Small intestine (tissue), 7 donors: Measurements from ENCODE around the gene HSPH1. TPM values are rescaled to one million over a fixed set of nuclear protein-coding genes. Genes with fewer than 3 reads are reported as not detected.
A peak's percentile ranks its signal among the peaks of the same experiment; 100 is the strongest.
"Not testable (repeated sequence)": the region's sequence is repeated elsewhere in the genome, so short reads cannot be mapped to it uniquely, and the experiment has no call there.

Source experiments
- DNase-seq, 2 donors: peaks; one replicate each; pipeline versions ENCODE4 v3.0.0 to v3.0.0-alpha.2; 2013
- FAIRE-seq: peaks from 2 replicates; lab custom pipeline; 2012; peaks lifted over from hg19 to GRCh38; lab: Jason Lieb, UNC
- H3K27ac ChIP-seq, 3 donors: one replicate each; pipeline ENCODE4 v1.5.1; 2013; ENCODE audit warnings: low read length in 2 of 3, mild to moderate bottlenecking in 2 of 3, control low read depth in 1 of 3, inconsistent platforms in 1 of 3, low read depth in 1 of 3, moderate library complexity in 1 of 3
- H3K27me3 ChIP-seq, 3 donors: one replicate each; pipeline ENCODE4 v1.6.1; 2013; ENCODE audit warnings: low read length in 3 of 3, inconsistent platforms in 1 of 3; ENCODE audit not compliant: control insufficient read depth in 3 of 3, insufficient read depth in 3 of 3
- H3K36me3 ChIP-seq, 3 donors: one replicate each; pipeline ENCODE4 v1.6.1; 2013; ENCODE audit warnings: low read length in 3 of 3, inconsistent platforms in 1 of 3, low read depth in 1 of 3, mild to moderate bottlenecking in 1 of 3, moderate library complexity in 1 of 3; ENCODE audit not compliant: control insufficient read depth in 3 of 3, insufficient read depth in 2 of 3
- H3K4me1 ChIP-seq, 3 donors: one replicate each; pipeline ENCODE4 v1.6.1; 2013; ENCODE audit warnings: low read length in 2 of 3, inconsistent platforms in 1 of 3, low read depth in 1 of 3, mild to moderate bottlenecking in 1 of 3, moderate library complexity in 1 of 3; ENCODE audit not compliant: control insufficient read depth in 3 of 3, insufficient read depth in 2 of 3
- H3K4me3 ChIP-seq, 3 donors: one replicate each; pipeline ENCODE4 v1.5.1; 2013; ENCODE audit warnings: low read length in 3 of 3, control low read depth in 1 of 3, inconsistent platforms in 1 of 3, low read depth in 1 of 3, mild to moderate bottlenecking in 1 of 3, moderate library complexity in 1 of 3
- H3K9me3 ChIP-seq, 2 donors: one replicate each; pipeline ENCODE4 v1.6.1; 2013; ENCODE audit warnings: low read depth in 1 of 2, low read length in 1 of 2; ENCODE audit not compliant: control insufficient read depth in 2 of 2, insufficient read depth in 1 of 2
- WGBS, 3 donors: extraction: QIAGEN DNeasy Blood & Tissue Kit; methylation state at CpG; one replicate each; pipeline ENCODE4 v1.1.7; 2013; 5-methylcytosine and 5-hydroxymethylcytosine counted together
- polyA plus RNA-seq, 4 donors: library from polyadenylated mRNA; stranded (reverse) in 3 of 4; unstranded in 1 of 4; fragments of 200-250 nt in 3 of 4; fragments of 120-200 nt in 1 of 4; gene quantifications; one replicate each; pipeline versions ENCODE4 v1.2.1 to v1.2.3, GENCODE V29; 2013
- donor health status: healthy with polysubstance abuse.
- donor health status: control.
- donor health status: control.
- donor health status: Bipolar disorder and iron deficiency.
- donor health status: healthy.

Gene HSPH1
- polyA plus RNA-seq, 4 donors, result 8.5 to 61.4 (median 17.3) TPM

DNA sequence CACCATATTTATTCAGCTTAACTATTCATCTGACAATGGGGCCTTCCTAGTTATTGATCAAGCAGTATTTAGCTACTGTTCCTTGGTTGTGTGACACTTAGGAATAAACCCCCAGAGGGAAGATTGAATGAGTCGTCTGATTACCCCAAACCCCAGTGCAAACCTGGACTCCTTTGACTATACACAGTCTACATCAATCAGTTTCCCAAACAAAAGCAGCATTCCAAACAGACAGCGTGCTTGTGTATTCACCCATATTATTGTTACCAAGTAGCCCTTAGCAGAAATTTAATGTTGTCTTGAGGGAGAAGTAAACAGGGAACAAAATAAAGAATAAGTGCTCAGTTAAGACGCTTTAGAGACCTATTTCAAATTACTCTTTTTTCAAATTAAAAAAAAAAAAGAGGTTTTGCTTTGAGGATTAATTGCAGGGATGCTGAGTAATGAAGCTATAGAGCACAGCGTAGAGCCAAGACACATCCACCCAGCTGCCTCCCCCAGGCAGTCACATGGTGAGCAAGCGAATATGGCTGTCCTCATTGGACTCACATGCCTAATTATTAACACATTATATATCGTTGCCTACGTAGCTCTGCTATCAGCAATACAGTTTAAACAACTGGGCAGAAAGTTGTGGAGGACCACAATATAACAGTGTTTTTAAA lies 23.4 kb upstream of the HSPH1 start:
- Histone ChIP-seq H3K27me3 (no peaks in the 10 kb centered on the region), H3K4me1 (no peaks in the 10 kb centered on the region), H3K9me3 (peaks cover 0 to 5% of the 10 kb centered on the region in 2 donors), H3K36me3 (no peaks in the 10 kb centered on the region), H3K27ac (no peak overlapping the region), H3K4me3 (no peak overlapping the region)
- WGBS, 3 donors, result 51 to 61% (median 60%) methylated on average over 7 of the region's 7 CpGs
- FAIRE-seq, result no peak
- DNase-seq, result peak in 1 of 2 donors; percentile 44

DNA sequence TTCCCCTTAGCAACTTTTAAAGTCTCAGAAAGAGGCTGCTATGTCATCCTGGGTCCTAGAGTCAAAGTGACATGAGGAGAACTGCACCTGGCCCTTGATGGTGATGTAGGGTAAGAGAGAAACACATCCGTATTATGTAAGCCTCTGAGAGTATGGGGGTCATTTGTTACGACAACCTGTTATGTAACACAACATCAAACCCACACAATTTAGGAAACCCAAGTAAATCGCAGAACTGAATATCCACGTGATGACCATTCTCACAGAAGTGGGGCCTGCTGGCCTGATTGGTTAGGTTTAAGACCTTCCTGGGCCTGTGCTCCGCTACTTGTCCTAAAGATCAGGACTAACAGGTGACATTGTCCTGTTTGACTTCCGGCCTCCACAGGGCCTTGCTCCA lies 22.7 kb upstream of the HSPH1 start:
- Histone ChIP-seq H3K27me3 (no peaks in the 10 kb centered on the region), H3K4me1 (no peaks in the 10 kb centered on the region), H3K27ac (no peak overlapping the region), H3K36me3 (no peaks in the 10 kb centered on the region), H3K4me3 (no peak overlapping the region), H3K9me3 (peaks cover 0 to 5% of the 10 kb centered on the region in 2 donors)
- DNase-seq (no peak), FAIRE-seq (no peak)
- WGBS, 3 donors, result 91 to 94% (median 93%) methylated on average over 6 of the region's 6 CpGs

DNA sequence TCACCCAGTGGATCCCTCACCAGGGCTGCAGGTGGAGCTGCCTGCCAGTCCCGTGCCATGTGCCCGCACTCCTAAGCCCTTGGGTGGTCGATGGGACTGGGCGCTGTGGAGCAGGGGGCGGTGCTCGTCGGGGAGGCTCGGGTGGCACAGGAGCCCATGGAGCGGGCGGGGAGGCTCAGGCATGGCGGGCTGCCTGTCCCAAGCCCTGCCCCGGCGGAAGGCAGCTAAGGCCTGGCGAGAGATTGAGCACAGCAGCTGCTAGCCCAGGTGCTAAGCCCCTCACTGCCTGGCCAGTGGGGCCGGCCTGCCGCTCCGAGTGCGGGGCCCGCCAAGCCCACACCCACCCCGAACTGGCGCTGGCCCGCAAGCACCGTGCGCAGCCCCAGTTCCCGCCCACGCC lies 21.3 kb upstream of the HSPH1 start:
- Histone ChIP-seq H3K27ac (no peak overlapping the region), H3K9me3 (peaks cover 0 to under 1% of the 10 kb centered on the region in 2 donors), H3K27me3 (no peaks in the 10 kb centered on the region), H3K36me3 (no peaks in the 10 kb centered on the region), H3K4me1 (no peaks in the 10 kb centered on the region), H3K4me3 (no peak overlapping the region)
- WGBS, 3 donors, result 94 to 96% (median 95%) methylated on average over 23 to 26 of the region's 26 CpGs
- no peak for FAIRE-seq
- no peak for DNase-seq

DNA sequence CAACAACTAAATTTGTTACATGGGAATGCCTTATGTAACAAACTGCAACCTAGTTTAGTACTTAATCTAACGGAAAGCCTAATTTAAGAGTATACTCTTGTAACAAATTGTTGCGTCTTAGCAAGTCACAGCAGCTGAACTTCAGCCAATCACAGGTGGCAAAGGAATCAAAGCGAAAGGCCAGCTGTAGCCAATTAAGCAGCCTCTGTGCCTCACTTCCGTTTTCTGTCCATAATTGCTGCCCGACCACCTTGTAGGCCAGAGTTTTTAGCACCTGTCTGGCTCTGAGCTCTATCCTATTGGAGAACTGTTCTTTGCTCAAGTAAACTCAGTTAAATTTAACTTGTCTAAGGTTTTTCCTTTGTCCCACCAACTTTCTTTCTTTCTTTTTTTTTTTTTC lies 18.1 kb upstream of the HSPH1 start:
- Histone ChIP-seq H3K4me3 (no peak overlapping the region), H3K36me3 (no peaks in the 10 kb centered on the region), H3K27me3 (no peaks in the 10 kb centered on the region), H3K4me1 (no peaks in the 10 kb centered on the region), H3K27ac (no peak overlapping the region), H3K9me3 (no peaks in the 10 kb centered on the region)
- no peak for DNase-seq
- FAIRE-seq, result no peak
- 79 to 85% (median 80%) methylated on average over 5 of the region's 5 CpGs for WGBS, 3 donors

DNA sequence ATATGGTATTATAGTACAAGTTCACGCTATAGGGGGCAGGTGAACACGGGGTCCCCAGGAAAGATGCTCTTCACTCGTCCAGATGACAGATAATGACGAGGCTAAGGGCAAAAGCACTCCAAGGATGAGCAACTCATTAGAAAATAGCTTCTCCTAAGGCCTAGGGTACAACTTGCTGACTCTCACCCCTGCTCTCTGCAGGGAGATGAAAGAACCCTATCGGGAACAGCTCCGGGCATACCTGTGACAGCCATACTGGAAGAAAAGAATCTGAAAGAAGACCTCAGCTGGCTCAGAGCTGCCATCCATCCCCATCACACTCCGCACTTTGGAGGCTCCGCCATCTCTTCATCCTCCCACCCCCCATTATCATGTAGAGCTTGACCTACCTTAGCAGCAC lies 17.5 kb upstream of the HSPH1 start:
- Histone ChIP-seq H3K27ac (no peak overlapping the region), H3K9me3 (no peaks in the 10 kb centered on the region), H3K4me3 (no peak overlapping the region), H3K27me3 (no peaks in the 10 kb centered on the region), H3K36me3 (no peaks in the 10 kb centered on the region), H3K4me1 (no peaks in the 10 kb centered on the region)
- no peak for FAIRE-seq
- no peak for DNase-seq
- 90 to 92% (median 91%) methylated on average over 8 of the region's 8 CpGs for WGBS, 3 donors

DNA sequence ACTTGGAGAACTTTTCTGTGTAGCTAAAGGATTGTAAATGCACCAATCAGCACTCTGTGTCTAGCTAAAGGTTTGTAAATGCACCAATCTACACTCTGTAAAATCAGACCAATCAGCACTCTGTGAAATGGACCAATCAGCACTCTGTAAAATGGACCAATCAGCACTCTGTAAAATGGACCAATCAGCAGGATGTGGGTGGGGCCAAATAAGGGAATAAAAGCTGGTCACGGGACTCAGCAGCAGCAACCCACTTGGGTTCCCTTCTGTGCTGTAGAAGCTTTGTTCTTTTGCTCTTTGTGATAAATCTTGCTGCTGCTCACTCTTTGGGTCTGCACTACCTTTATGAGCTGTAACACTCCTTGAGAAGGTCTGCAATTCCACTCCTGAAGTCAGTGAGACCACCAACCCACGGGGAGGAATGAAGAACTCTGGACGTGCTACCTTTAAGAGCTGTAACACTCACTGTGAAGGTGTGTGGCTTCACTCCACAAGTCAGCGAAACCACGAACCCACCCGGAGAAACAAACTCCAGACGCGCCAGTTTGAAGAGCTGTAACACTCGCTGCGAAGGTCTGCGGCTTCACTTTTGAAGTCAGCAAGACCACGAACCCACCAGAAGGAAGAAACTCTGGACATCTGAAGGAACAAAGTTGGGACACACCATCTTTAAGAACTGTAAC lies 16.2 kb upstream of the HSPH1 start:
- not testable (repeated sequence) for H3K4me3 ChIP-seq, H3K4me1 ChIP-seq, H3K27ac ChIP-seq, FAIRE-seq, H3K9me3 ChIP-seq, H3K27me3 ChIP-seq, DNase-seq, H3K36me3 ChIP-seq
- 81 to 91% (median 83%) methylated on average over 12 of the region's 12 CpGs for WGBS, 3 donors

DNA sequence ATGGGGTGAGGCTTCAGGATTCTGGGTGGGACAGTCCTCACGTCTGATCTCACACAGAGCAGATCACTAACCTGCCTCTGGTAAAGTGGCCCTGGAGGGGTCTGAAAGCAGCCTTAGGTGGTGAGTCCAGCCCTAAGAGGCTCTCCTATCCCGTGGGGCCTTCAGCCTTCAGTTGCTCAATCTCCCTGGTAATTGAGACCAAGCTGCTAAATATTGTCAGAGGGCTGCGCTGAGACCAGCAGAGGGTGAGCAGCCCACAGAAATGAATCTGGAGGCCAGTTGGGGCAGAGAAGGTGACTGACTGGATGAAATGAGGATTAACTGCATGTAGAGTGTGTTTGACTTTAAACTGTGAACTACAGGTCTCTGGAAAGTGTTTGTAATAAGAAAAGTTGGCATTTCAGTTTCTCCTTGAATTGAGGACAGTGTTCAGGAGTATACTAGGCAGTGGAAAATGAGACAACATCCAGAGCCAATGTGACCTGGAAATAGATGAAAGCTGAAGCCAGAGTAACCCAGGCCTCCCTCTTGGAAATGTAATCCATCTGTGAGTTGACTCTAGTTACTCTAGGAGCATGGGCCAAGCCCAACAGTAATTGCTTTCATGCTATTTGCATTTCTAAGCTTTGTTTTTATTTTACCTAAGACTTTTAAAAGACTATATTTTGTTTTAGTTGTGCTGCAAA lies 14.3 kb upstream of the HSPH1 start:
- FAIRE-seq (no peak), DNase-seq (no peak)
- no peaks in the 10 kb centered on the region for H3K4me1 ChIP-seq
- H3K36me3 ChIP-seq, result no peaks in the 10 kb centered on the region
- H3K27me3 ChIP-seq, result no peaks in the 10 kb centered on the region
- WGBS, 3 donors, result 73 to 86% (median 78%) methylated on average over 3 of the region's 3 CpGs
- no peak overlapping the region for H3K4me3 ChIP-seq
- H3K27ac ChIP-seq, result no peak overlapping the region
- no peaks in the 10 kb centered on the region for H3K9me3 ChIP-seq

DNA sequence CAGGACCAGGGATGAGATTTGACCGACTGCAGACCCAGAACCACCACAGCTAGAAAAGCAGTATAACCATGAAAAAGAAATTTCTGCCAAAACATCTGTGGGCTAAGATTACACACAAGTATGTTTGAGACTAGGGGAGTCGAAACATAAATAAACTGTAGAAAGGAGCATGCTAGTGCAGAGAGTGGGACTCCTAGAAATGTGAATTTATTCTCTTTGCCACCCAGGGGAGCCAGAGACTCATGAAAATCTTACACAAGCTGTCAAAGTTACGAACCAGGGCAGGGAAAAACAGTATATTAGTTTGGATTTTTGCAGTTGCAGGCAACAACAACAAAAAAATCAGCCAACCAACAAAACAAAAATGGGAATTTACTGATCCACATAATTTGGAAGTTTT lies 12.3 kb upstream of the HSPH1 start:
- no peak overlapping the region for H3K4me3 ChIP-seq
- WGBS, 3 donors, result 67 to 76% (median 70%) methylated on average over 3 of the region's 3 CpGs
- DNase-seq (no peak), FAIRE-seq (no peak)
- no peaks in the 10 kb centered on the region for H3K4me1 ChIP-seq
- H3K27ac ChIP-seq, result no peak overlapping the region
- H3K27me3 ChIP-seq, result no peaks in the 10 kb centered on the region
- no peaks in the 10 kb centered on the region for H3K36me3 ChIP-seq
- no peaks in the 10 kb centered on the region for H3K9me3 ChIP-seq
